ENCODE data around the gene SDR39U1. TPM values are rescaled to one million over a fixed set of nuclear protein-coding genes. Genes with fewer than 3 reads are reported as not detected.
"Not testable (repeated sequence)": the region's sequence is repeated elsewhere in the genome, so short reads cannot be mapped to it uniquely, and the experiment has no call there.

The SDR39U1 gene
- total RNA-seq, 1 experiment from 2014 or later = 59.0 TPM

DNA sequence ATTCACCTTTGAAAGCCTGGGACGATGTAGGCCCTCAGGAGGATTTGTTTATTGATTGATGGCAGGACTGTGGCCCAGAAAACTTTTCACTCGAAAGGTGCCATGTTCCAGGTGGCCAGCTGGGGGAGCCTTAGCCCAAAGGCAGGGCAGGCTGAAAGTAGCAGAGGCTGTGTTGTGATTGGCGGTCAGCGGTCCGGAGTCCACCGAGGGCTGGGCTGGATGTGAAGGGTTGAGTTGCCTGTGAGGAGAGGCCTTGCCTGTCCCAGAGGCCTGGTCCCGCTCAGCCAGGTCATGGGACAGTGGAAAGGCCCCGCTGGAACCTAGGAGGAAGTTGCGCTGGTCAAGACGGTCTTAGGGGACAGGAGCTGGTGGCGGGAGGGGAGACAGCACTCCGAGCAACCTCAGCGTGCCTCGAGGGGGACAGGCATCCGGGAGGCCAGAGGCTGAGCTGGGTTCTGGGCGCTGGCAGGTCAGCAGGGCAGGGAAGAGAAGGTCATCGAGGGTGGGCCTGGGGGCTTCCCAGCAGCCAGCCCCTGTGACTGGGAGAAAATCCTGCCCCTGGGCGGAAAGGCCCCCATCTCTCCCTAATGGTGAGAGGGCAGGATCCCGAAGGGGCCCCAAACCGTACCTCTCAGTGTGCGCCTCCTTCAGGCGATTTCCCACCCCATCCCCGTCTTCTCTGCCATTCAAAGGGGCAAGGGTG is 39.2 kb upstream of the SDR39U1 start:
- Mint-ChIP-seq H3K27me3 (ENCODE audit: unreplicated experiment) (no peaks in the 10 kb centered on the region), H3K4me3 (ENCODE audit: low read depth, unreplicated experiment) (no peak overlapping the region), H3K9me3 (ENCODE audit: low read depth, unreplicated experiment) (no peaks in the 10 kb centered on the region), H3K36me3 (ENCODE audit: insufficient read depth, unreplicated experiment) (no peaks in the 10 kb centered on the region), H3K27ac (ENCODE audit: unreplicated experiment) (no peak overlapping the region), H3K4me1 (ENCODE audit: low read depth, unreplicated experiment) (no peaks in the 10 kb centered on the region)
- TF ChIP-seq, protein P1, sequence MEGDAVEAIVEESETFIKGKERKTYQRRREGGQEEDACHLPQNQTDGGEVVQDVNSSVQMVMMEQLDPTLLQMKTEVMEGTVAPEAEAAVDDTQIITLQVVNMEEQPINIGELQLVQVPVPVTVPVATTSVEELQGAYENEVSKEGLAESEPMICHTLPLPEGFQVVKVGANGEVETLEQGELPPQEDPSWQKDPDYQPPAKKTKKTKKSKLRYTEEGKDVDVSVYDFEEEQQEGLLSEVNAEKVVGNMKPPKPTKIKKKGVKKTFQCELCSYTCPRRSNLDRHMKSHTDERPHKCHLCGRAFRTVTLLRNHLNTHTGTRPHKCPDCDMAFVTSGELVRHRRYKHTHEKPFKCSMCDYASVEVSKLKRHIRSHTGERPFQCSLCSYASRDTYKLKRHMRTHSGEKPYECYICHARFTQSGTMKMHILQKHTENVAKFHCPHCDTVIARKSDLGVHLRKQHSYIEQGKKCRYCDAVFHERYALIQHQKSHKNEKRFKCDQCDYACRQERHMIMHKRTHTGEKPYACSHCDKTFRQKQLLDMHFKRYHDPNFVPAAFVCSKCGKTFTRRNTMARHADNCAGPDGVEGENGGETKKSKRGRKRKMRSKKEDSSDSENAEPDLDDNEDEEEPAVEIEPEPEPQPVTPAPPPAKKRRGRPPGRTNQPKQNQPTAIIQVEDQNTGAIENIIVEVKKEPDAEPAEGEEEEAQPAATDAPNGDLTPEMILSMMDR (IDR thresholded peaks at IDR 0.05; ENCODE audit: unreplicated experiment) = peak; percentile 24
- intact Hi-C loops (cut with micrococcal nuclease; ENCODE audit: unreplicated experiment) = loop anchor here (10.0 kb wide), 1 partner anchor 193 kb away; no protein-coding TSS in a partner anchor
- CTCF ChIA-PET = interaction anchor here (0.6 kb wide), 1 partner anchor 125 kb away, joined by 3 read pairs; no protein-coding TSS in a partner anchor
- BruUV-seq (replicated peaks) = no TSS peak
- DNase-seq = peak; percentile 68

DNA sequence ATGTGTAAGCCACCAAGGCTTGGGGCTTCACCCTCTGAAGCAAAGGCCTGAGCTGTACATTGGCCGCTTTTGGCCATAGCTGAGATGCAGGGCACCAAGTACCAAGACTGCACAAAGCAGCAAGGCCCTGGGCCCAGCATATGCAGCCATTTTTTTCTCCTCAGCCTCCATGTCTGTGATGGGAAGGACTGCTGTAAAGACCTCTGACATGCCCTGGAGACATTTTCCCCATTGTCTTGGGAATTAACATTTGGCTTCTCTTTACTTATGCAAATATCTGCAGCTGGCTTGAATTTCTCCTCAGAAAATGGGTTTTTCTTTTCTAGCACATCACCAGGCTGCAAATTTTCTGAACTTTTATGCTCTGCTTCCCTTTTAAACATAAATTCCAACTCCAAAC is 37.4 kb upstream of the SDR39U1 start:
- CTCF ChIA-PET; BruUV-seq (replicated peaks); DNase-seq; H3K9me3 Mint-ChIP-seq (ENCODE audit: low read depth, unreplicated experiment); H3K4me3 Mint-ChIP-seq (ENCODE audit: low read depth, unreplicated experiment); H3K27me3 Mint-ChIP-seq (ENCODE audit: unreplicated experiment); H3K27ac Mint-ChIP-seq (ENCODE audit: unreplicated experiment); H3K4me1 Mint-ChIP-seq (ENCODE audit: low read depth, unreplicated experiment); H3K36me3 Mint-ChIP-seq (ENCODE audit: insufficient read depth, unreplicated experiment): not testable (repeated sequence)
- intact Hi-C loops (cut with micrococcal nuclease; ENCODE audit: unreplicated experiment) = loop anchor here (10.0 kb wide), 1 partner anchor 195 kb away; no protein-coding TSS in a partner anchor

DNA sequence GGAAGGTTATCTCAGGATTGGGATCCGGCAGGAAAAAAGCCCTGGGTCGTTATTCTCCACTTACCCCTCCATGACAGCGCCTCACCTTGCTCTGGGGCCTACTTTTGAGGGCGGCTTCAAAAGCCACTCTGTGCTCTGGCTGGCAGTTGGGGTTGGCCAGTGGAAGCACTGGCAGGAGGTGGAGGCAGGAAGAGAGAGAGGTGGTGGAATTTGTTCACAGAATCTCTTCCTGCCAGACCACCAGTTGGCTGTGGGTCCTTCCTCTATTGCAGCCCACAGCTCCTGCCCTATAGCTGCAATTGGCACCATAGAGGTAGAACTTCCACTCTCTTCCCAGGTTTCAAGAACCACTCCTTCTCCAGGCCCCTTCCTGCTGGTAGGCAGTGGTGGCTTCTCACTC is 32.7 kb upstream of the SDR39U1 start:
- BruUV-seq (replicated peaks) = no TSS peak
- CTCF ChIA-PET = no interaction called here
- H3K9me3 Mint-ChIP-seq (ENCODE audit: low read depth, unreplicated experiment) = peaks cover 2% of the 10 kb centered on the region
- H3K4me3 Mint-ChIP-seq (ENCODE audit: low read depth, unreplicated experiment) = no peak overlapping the region
- H3K4me1 Mint-ChIP-seq (ENCODE audit: low read depth, unreplicated experiment) = no peaks in the 10 kb centered on the region
- no peak for DNase-seq
- intact Hi-C loops (cut with micrococcal nuclease; ENCODE audit: unreplicated experiment) = no loop called here
- TF ChIP-seq, protein P1 (IDR thresholded peaks at IDR 0.05; ENCODE audit: unreplicated experiment) = no peak
- no peaks in the 10 kb centered on the region for H3K27me3 Mint-ChIP-seq (ENCODE audit: unreplicated experiment)
- H3K36me3 Mint-ChIP-seq (ENCODE audit: insufficient read depth, unreplicated experiment) = no peaks in the 10 kb centered on the region
- no peak overlapping the region for H3K27ac Mint-ChIP-seq (ENCODE audit: unreplicated experiment)

DNA sequence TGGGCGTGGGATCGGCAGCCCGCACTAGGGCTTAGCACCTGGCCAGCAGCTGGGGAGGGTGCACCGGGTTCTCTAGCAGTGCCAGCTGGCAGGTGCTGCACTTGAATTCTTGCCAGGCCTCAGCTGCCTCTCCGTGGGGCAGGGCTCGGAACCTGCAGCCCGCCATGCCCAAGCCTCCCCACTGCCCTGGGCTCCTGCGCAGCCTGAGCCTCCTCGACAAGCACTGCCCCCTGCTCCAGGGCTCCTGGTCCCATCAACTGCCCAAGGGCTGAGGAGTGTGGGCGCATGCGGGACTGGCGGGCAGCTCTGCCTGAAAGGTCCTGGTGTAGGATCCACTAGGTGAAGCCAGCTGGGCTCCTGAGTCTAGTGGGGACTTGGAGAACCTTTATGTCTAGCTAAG is 30.6 kb upstream of the SDR39U1 start:
- Mint-ChIP-seq H3K27me3 (ENCODE audit: unreplicated experiment) (no peaks in the 10 kb centered on the region), H3K36me3 (ENCODE audit: insufficient read depth, unreplicated experiment) (no peaks in the 10 kb centered on the region), H3K9me3 (ENCODE audit: low read depth, unreplicated experiment) (peaks cover 2% of the 10 kb centered on the region), H3K27ac (ENCODE audit: unreplicated experiment) (no peak overlapping the region), H3K4me1 (ENCODE audit: low read depth, unreplicated experiment) (no peaks in the 10 kb centered on the region), H3K4me3 (ENCODE audit: low read depth, unreplicated experiment) (no peak overlapping the region)
- TF ChIP-seq, protein P1 (IDR thresholded peaks at IDR 0.05; ENCODE audit: unreplicated experiment) = no peak
- CTCF ChIA-PET = no interaction called here
- intact Hi-C loops (cut with micrococcal nuclease; ENCODE audit: unreplicated experiment) = no loop called here
- DNase-seq = no peak
- no TSS peak for BruUV-seq (replicated peaks)

DNA sequence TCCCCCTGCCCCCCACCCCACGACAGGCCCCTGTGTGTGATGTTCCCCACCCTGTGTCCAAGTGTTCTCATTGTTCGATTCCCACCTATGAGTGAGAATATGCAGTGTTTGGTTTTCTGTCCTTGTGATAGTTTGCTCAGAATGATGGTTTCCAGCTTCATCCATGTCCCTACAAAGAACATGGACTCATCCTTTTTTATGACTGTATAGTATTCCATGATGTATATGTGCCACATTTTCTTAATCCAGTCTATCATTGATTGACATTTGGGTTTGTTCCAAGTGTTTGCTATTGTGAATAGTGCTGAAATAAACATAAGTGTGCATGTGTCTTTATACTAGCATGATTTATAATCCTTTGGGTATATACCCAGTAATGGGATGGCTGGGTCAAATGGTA is 27.9 kb upstream of the SDR39U1 start:
- H3K36me3 Mint-ChIP-seq (ENCODE audit: insufficient read depth, unreplicated experiment); BruUV-seq (replicated peaks); intact Hi-C loops (cut with micrococcal nuclease; ENCODE audit: unreplicated experiment); H3K27me3 Mint-ChIP-seq (ENCODE audit: unreplicated experiment); H3K9me3 Mint-ChIP-seq (ENCODE audit: low read depth, unreplicated experiment); H3K4me3 Mint-ChIP-seq (ENCODE audit: low read depth, unreplicated experiment); DNase-seq; H3K27ac Mint-ChIP-seq (ENCODE audit: unreplicated experiment); H3K4me1 Mint-ChIP-seq (ENCODE audit: low read depth, unreplicated experiment); CTCF ChIA-PET: not testable (repeated sequence)
